Stimulated activated CD8-positive, alpha-beta memory T cell treated with anti-CD3 and anti-CD28 coated beads, Interleukin-7, amount 100 ng/mL, for 48 hours (primary cell): ENCODE measurements around the gene ACTR5.
"Not testable (repeated sequence)": the region's sequence is repeated elsewhere in the genome, so short reads cannot be mapped to it uniquely, and the experiment has no call there.

ENCODE experiments used
- DNase-seq, 2 donors: peaks; one replicate each; pipeline ENCODE4 v3.0.0-alpha.2; 2020; ENCODE audit warnings: low read depth in 1 of 2; ENCODE audit errors: extremely low read depth in 1 of 2

ACTR5 gene

GRCh38 chr20:38764567-38765318 lies 16.5 kb downstream of the ACTR5 start:
- peak; percentile 25 to 56 for DNase-seq

GRCh38 chr20:38766071-38766470 lies 17.8 kb downstream of the ACTR5 start:
- DNase-seq = no peak

GRCh38 chr20:38769376-38770295 lies 21.4 kb downstream of the ACTR5 start:
- no peak for DNase-seq

GRCh38 chr20:38770546-38770945 lies 22.3 kb downstream of the ACTR5 start:
- DNase-seq = no peak

- no peak for DNase-seq
Observed at GRCh38 chr20:38770970-38771369, 22.7 kb downstream of the ACTR5 start.

- no peak for DNase-seq
Observed at GRCh38 chr20:38771621-38772020, 23.4 kb downstream of the ACTR5 start.

- DNase-seq = no peak
Observed at GRCh38 chr20:38774167-38774566, 25.9 kb downstream of the ACTR5 start.

- no peak for DNase-seq
Observed at GRCh38 chr20:38776363-38776762, 28.1 kb downstream of the ACTR5 start.

GRCh38 chr20:38779247-38780097 lies 31.2 kb downstream of the ACTR5 start:
- DNase-seq = no peak

- DNase-seq = no peak
Observed at GRCh38 chr20:38782275-38782674, 34.0 kb downstream of the ACTR5 start.

- DNase-seq = no peak
Observed at GRCh38 chr20:38787870-38788269, 39.6 kb downstream of the ACTR5 start.

- no peak for DNase-seq
Observed at GRCh38 chr20:38789503-38790199, 41.4 kb downstream of the ACTR5 start.

- DNase-seq = no peak
Observed at GRCh38 chr20:38790200-38791053, 42.2 kb downstream of the ACTR5 start.

- DNase-seq = no peak
Observed at GRCh38 chr20:38791291-38791690, 43.0 kb downstream of the ACTR5 start.

- DNase-seq = no peak
Observed at GRCh38 chr20:38791940-38792339, 43.7 kb downstream of the ACTR5 start.

- not testable (repeated sequence) for DNase-seq
Observed at GRCh38 chr20:38794057-38794456, 45.8 kb downstream of the ACTR5 start.

- no peak for DNase-seq
Observed at GRCh38 chr20:38798266-38798665, 50.0 kb downstream of the ACTR5 start.

GRCh38 chr20:38799203-38799602 lies 50.9 kb downstream of the ACTR5 start:
- no peak for DNase-seq

- DNase-seq = no peak
Observed at GRCh38 chr20:38800882-38801281, 52.6 kb downstream of the ACTR5 start.

- no peak for DNase-seq
Observed at GRCh38 chr20:38804221-38804620, 56.0 kb downstream of the ACTR5 start.
